Measurements from ENCODE around the gene TBRG4.

DNA sequence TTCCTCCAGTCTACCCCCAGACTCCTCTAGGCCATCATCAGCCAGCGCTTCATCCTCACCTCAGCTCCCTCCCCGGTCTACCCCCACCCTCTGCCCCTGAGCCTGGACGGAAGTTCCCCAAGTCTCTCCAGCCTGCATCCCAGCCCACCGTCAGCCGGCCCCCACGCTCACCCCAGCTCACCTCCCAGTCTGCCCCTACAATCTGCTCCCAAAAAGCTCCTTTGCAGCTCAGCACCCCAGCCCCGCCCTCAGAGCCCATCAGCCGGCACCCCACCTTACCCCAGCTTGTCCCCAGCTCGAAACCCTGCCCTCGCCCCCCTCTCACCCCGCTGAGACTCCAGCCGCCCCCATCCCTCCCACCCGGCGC, 45.8 kb upstream of the TBRG4 start:
- TF ChIP-seq, protein P1, sequence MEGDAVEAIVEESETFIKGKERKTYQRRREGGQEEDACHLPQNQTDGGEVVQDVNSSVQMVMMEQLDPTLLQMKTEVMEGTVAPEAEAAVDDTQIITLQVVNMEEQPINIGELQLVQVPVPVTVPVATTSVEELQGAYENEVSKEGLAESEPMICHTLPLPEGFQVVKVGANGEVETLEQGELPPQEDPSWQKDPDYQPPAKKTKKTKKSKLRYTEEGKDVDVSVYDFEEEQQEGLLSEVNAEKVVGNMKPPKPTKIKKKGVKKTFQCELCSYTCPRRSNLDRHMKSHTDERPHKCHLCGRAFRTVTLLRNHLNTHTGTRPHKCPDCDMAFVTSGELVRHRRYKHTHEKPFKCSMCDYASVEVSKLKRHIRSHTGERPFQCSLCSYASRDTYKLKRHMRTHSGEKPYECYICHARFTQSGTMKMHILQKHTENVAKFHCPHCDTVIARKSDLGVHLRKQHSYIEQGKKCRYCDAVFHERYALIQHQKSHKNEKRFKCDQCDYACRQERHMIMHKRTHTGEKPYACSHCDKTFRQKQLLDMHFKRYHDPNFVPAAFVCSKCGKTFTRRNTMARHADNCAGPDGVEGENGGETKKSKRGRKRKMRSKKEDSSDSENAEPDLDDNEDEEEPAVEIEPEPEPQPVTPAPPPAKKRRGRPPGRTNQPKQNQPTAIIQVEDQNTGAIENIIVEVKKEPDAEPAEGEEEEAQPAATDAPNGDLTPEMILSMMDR (IDR thresholded peaks at IDR 0.05; ENCODE audit: low read depth, low read length, poor library complexity, severe bottlenecking): no peak
- TF ChIP-seq EZH2phosphoT487 (IDR thresholded peaks at IDR 0.05; ENCODE audit: borderline replicate concordance, low read length): no peak
